ENCODE results near the gene SSTR3.
"Not testable (repeated sequence)": the region's sequence is repeated elsewhere in the genome, so short reads cannot be mapped to it uniquely, and the experiment has no call there.

SSTR3 gene

GRCh38 chr22:37179622-37180420 is 32.5 kb downstream of the SSTR3 start:
- H3K4me1 Mint-ChIP-seq (ENCODE audit: low read depth), result peaks cover 39% of the 10 kb centered on the region
- no peaks in the 10 kb centered on the region for H3K36me3 Mint-ChIP-seq
- H3K9me3 Mint-ChIP-seq (ENCODE audit: low read depth), result no peaks in the 10 kb centered on the region
- H3K27me3 Mint-ChIP-seq, result no peaks in the 10 kb centered on the region
- no peak overlapping the region for H3K27ac Mint-ChIP-seq
- no peak overlapping the region for H3K4me3 Mint-ChIP-seq

GRCh38 chr22:37179126-37179470 is 33.2 kb downstream of the SSTR3 start:
- Mint-ChIP-seq H3K4me1 (ENCODE audit: low read depth) (peaks cover 40% of the 10 kb centered on the region), H3K9me3 (ENCODE audit: low read depth) (no peaks in the 10 kb centered on the region), H3K27me3 (no peaks in the 10 kb centered on the region), H3K36me3 (no peaks in the 10 kb centered on the region), H3K27ac (no peak overlapping the region), H3K4me3 (no peak overlapping the region)

- Mint-ChIP-seq H3K36me3 (no peaks in the 10 kb centered on the region), H3K27me3 (no peaks in the 10 kb centered on the region), H3K4me1 (ENCODE audit: low read depth) (peaks cover 38% of the 10 kb centered on the region), H3K4me3 (no peak overlapping the region), H3K9me3 (ENCODE audit: low read depth) (no peaks in the 10 kb centered on the region), H3K27ac (peak overlapping the region; percentile 31)
Observed at GRCh38 chr22:37178350-37179125, 33.7 kb downstream of the SSTR3 start.

- peak overlapping the region; percentile 23 for H3K27ac Mint-ChIP-seq
- peaks cover 37% of the 10 kb centered on the region for H3K4me1 Mint-ChIP-seq (ENCODE audit: low read depth)
- H3K4me3 Mint-ChIP-seq, result no peak overlapping the region
- peaks cover 2% of the 10 kb centered on the region for H3K36me3 Mint-ChIP-seq
- H3K9me3 Mint-ChIP-seq (ENCODE audit: low read depth), result no peaks in the 10 kb centered on the region
- H3K27me3 Mint-ChIP-seq, result no peaks in the 10 kb centered on the region
Observed at GRCh38 chr22:37177755-37178154, 34.5 kb downstream of the SSTR3 start.

- Mint-ChIP-seq H3K27me3 (no peaks in the 10 kb centered on the region), H3K4me3 (no peak overlapping the region), H3K36me3 (peaks cover 2% of the 10 kb centered on the region), H3K9me3 (ENCODE audit: low read depth) (no peaks in the 10 kb centered on the region), H3K4me1 (ENCODE audit: low read depth) (peaks cover 38% of the 10 kb centered on the region), H3K27ac (peak overlapping the region; percentile 93)
Observed at GRCh38 chr22:37177221-37177620, 35.1 kb downstream of the SSTR3 start.

- H3K9me3 Mint-ChIP-seq (ENCODE audit: low read depth), result no peaks in the 10 kb centered on the region
Observed at GRCh38 chr22:37176464-37177061, 35.7 kb downstream of the SSTR3 start.

GRCh38 chr22:37175414-37176281 is 36.6 kb downstream of the SSTR3 start:
- Mint-ChIP-seq H3K36me3 (peaks cover 2% of the 10 kb centered on the region), H3K4me3 (peak overlapping the region; percentile 68), H3K4me1 (ENCODE audit: low read depth) (peaks cover 41% of the 10 kb centered on the region), H3K27me3 (no peaks in the 10 kb centered on the region), H3K27ac (peak overlapping the region; percentile 93), H3K9me3 (ENCODE audit: low read depth) (no peaks in the 10 kb centered on the region)

More at GRCh38 chr22:37176464-37177061, 35.7 kb downstream of the SSTR3 start:
- H3K27me3 Mint-ChIP-seq, result no peaks in the 10 kb centered on the region
- peaks cover 2% of the 10 kb centered on the region for H3K36me3 Mint-ChIP-seq
- H3K4me3 Mint-ChIP-seq, result peak overlapping the region; percentile 68
- H3K4me1 Mint-ChIP-seq (ENCODE audit: low read depth), result peaks cover 36% of the 10 kb centered on the region
- peak overlapping the region; percentile 93 for H3K27ac Mint-ChIP-seq

GRCh38 chr22:37174964-37175363 is 37.3 kb downstream of the SSTR3 start:
- no peaks in the 10 kb centered on the region for H3K27me3 Mint-ChIP-seq
- no peak overlapping the region for H3K4me3 Mint-ChIP-seq
- H3K9me3 Mint-ChIP-seq (ENCODE audit: low read depth), result no peaks in the 10 kb centered on the region
- H3K27ac Mint-ChIP-seq, result peak overlapping the region; percentile 16
- H3K36me3 Mint-ChIP-seq, result peaks cover 2% of the 10 kb centered on the region
- H3K4me1 Mint-ChIP-seq (ENCODE audit: low read depth), result peaks cover 48% of the 10 kb centered on the region

GRCh38 chr22:37173709-37174108 is 38.6 kb downstream of the SSTR3 start:
- Mint-ChIP-seq H3K9me3 (ENCODE audit: low read depth) (no peaks in the 10 kb centered on the region), H3K27me3 (no peaks in the 10 kb centered on the region), H3K4me3 (no peak overlapping the region), H3K27ac (no peak overlapping the region), H3K36me3 (peaks cover 4% of the 10 kb centered on the region), H3K4me1 (ENCODE audit: low read depth) (peaks cover 61% of the 10 kb centered on the region)

- H3K4me1 Mint-ChIP-seq (ENCODE audit: low read depth), result peaks cover 65% of the 10 kb centered on the region
- no peaks in the 10 kb centered on the region for H3K9me3 Mint-ChIP-seq (ENCODE audit: low read depth)
- peaks cover 4% of the 10 kb centered on the region for H3K36me3 Mint-ChIP-seq
- H3K27ac Mint-ChIP-seq, result peak overlapping the region; percentile 34
- H3K27me3 Mint-ChIP-seq, result no peaks in the 10 kb centered on the region
- no peak overlapping the region for H3K4me3 Mint-ChIP-seq
Observed at GRCh38 chr22:37172266-37173245, 39.7 kb downstream of the SSTR3 start.

- H3K4me1 Mint-ChIP-seq (ENCODE audit: low read depth), result peaks cover 67% of the 10 kb centered on the region
- peaks cover 4% of the 10 kb centered on the region for H3K36me3 Mint-ChIP-seq
- H3K4me3 Mint-ChIP-seq, result no peak overlapping the region
- H3K9me3 Mint-ChIP-seq (ENCODE audit: low read depth), result no peaks in the 10 kb centered on the region
- peak overlapping the region; percentile 75 for H3K27ac Mint-ChIP-seq
- H3K27me3 Mint-ChIP-seq, result no peaks in the 10 kb centered on the region
Observed at GRCh38 chr22:37171662-37172061, 40.6 kb downstream of the SSTR3 start.

GRCh38 chr22:37170689-37171405 is 41.4 kb downstream of the SSTR3 start:
- not testable (repeated sequence) for H3K36me3 Mint-ChIP-seq; H3K27me3 Mint-ChIP-seq; H3K9me3 Mint-ChIP-seq (ENCODE audit: low read depth)
- peak overlapping the region; percentile 75 for H3K27ac Mint-ChIP-seq
- H3K4me1 Mint-ChIP-seq (ENCODE audit: low read depth), result peaks cover 66% of the 10 kb centered on the region
- H3K4me3 Mint-ChIP-seq, result peak overlapping the region; percentile 7

Data from activated naive CD8-positive, alpha-beta T cell (primary cell).